G401.6 (cell line): ENCODE measurements around the gene VANGL2.

ENCODE experiments used
- FAIRE-seq: peaks from 2 replicates; lab custom pipeline; 2012; peaks lifted over from hg19 to GRCh38; lab: Jason Lieb, UNC

Gene VANGL2

DNA sequence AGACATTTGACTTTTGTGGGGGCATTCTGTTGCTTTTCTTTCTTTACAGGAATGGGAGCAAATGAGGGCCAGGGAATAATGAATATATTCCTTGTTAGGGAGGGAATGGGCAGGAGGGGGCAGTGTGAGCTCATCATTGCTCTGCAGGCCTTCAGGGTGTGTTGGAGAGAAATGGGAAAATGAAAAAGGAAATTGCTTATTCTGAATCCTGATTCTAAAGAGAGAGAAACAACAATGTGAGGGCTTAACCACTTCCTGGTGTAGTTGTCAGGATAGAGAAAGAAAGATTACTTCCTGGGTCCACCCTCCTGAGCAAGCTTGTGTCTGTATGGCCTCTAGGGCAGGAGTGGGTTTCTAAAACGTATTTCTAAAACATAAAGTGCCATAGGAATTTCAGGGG, 28.3 kb downstream of the VANGL2 start:
- peak; percentile 8 for FAIRE-seq

DNA sequence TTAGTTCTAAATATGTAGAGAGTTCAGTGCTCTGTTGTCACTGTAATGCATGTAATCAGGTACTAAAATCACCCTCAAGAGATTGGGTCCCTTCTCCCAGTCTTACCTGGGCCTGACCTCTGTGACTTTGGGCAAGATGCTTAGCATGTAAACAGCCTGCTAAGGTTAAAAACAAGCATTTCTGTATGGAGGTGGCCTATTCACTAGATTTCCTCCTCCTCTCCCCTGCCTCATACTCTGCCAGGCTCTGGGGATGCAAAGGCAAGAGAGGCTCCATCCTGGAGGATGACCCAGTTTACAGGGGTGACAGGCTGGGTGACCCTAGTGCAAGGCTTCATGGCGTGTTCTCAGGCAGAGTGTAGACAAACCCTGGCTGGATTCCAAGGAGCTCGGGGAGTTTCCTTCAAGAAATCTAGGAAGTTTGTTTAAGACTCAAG, 28.8 kb downstream of the VANGL2 start:
- no peak for FAIRE-seq

DNA sequence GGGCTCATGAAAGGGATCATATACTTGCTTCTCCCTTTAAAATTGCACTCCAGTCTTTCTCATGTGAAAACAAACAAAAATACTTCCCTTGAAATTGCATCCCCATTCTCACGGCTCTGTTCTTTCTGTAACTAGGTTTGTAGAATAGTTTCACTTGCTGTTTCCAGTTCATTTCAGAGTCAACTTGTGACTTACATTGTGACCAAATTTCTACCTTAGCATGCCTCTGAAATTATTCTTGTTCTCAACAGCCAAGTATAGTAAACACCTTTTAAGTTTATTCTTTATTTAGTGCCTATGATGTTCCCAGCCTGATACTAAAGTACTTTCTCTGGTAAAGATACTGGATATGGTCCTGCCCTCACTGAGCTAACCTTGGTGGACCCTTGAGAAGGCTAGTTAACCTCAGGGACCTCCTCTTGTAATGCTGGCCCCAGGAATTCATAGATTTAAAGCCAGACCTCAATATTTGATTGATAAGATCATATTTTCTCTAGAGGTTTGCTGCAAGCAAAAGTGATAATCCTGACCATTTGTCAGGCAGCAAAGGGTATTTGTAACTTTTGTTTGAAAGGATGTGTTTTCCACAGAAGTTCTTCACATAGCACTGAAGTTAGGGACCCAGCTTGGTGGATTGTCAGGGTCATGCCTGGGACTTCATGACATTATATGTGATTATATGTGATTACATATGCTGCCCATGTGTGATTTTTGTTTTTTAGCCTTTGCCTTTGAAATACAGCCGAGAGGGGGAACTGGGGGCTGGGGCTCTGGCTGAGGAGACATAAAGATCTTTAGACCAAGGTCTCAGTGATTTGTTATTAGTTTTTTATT, 29.6 kb downstream of the VANGL2 start:
- no peak for FAIRE-seq

DNA sequence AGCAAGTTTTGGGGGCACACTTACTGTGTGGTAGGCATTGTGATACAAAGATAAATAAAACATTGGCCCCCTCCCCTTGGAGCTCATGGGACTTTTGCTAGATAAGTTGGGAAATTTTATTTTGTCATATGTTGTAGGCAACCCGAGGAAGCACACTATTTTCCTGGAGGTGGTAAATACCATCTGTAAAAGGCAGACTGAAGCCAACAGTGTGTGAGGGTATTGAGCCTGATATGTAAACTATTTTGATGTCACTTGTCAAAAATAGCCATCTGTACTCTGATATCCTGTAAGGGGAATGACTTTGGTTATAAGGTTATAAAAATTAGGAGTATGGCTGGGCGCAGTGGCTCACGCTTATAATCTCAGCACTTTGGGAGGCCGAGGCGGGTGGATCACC, 30.6 kb downstream of the VANGL2 start:
- FAIRE-seq, result no peak

DNA sequence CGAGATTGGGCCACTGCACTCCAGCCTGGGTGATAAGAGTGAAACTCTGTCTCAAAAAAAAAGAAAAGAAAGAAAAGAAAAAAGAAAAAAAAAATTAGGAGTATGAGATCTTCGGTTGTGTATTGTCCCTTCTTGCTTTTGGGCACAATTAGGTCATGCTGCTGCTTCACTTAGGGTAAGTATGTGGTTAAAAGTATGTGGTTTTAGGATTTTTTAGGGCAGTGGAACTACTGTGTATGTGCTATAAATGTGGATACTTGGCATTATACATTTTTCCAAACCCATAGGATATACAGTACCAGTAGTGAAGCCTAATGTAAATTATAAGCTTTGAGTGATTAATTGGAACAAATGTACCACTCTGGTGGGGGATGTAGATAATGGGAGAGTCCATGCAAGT, 31.2 kb downstream of the VANGL2 start:
- no peak for FAIRE-seq

DNA sequence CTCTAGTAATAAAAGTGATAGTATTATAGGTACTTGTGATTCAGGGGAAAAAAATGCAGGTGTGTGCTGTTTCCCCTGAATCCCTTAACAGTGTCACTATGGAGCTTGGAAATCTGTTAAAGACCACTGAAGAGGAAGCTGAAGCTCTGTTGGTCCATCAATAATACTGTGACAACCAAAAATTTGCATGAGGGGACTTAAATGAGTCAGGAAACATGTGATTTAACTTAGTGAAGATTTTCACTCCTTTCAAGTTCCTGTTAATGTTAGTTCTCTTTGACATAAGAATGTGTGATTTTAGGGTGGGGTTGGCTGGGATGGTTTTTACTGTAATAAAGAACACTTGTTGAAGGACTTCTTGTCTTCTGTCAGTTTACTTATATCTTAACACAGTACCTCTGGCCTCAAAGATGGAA, 32.0 kb downstream of the VANGL2 start:
- FAIRE-seq, result no peak

DNA sequence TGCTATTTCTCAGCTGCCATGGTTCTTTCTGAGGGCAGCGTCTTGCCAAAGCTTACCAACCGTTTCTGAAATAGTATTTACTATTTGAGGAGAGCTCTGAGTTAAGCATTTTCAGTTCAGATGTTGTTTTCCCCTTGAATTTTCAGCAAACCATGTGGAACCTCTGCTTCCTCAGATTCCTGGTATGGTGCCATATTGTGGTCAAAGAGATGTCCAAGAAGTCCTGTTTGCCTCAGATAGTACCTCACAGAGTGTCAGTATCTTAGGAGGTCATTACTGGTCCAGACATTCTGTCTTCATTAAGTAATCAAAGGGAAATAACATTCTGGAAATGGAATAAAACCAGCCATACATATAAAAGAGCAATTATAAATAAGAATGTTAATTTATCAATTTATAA, 36.6 kb downstream of the VANGL2 start:
- FAIRE-seq, result no peak

DNA sequence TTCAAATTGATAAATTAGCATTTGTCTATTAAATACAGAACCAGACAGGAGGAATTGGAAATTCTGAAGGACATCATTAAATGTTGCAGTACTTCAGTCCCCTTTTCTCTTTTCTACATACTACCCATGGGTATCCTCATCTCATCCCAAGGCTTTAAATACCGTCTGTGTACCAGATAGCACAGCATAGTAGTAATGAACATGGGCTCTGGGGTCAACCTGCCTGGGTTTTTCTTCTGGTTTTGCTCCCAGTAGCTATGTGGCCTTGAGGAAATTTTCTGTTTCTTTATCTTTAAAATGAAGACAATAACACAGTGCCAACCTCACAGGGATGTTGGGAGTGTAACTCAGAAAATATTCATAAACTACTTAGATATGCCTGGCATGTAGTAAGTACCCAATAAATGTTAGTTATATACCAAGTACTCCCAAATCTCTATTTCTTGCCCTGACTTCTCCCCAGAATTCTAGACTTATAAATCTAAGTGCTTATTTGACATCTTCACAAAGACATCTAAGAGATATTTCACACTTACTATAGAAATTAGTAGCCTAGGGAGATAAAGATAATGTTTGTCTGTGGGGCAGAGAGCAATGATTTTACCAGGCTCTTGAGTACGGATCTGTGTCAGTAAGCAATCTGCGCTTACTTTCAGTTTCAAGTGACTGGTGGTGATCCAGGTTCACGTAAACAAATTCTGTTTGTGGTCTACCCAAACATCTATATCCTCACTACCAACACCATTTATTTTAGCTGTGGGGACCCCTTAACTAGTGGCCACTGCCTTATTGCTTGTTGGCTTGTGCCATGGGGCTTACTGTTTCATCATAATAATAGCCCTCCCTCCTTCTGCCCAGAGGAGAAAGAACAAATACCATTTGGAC, 37.3 kb downstream of the VANGL2 start:
- no peak for FAIRE-seq

DNA sequence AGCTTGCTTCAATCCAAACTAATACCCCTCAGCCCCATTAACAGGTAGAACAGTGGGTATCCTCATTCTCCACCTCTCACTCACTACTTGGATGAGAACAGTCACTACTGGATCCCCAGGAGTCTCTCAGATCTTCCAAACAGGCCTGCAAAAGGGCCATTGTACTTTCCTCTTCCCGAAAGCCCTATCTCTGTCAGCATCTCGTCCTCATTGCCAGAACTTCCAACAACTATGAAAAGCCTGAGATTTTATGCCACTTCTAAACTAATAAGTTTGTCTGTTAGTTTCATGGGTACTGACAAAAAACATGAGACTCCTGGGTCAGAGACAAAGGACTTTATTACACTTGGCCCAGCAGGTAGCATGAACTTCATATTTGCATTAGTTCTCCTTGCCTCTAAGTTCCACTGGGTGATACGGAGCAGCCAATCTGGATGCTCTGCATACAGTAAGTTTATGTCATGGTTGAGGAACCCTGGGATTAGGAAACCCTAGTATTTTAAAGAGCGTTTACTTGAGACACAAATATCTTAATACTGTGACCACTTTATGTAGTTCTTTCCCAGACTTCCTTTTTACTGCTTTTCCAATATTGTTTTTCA, 38.1 kb downstream of the VANGL2 start:
- FAIRE-seq, result no peak

DNA sequence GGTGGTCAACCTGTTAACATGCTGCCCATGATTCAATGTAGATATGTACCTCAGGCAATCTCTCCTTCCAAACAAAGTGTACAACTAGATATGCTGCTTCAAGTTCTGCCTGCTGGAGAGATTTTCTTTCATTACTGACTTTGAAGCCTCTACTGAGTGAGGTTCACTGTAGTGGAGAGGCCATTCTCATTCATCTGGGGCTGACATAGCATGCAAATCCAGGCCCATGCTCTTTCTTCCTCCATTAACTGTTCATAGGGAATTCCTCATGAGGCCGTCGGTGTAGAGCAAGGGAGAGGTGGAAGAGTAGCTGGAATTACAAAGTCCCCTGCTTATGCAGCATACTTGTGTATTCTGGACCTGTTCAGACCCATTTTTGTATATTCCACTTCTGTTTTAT, 38.6 kb downstream of the VANGL2 start:
- FAIRE-seq, result no peak

DNA sequence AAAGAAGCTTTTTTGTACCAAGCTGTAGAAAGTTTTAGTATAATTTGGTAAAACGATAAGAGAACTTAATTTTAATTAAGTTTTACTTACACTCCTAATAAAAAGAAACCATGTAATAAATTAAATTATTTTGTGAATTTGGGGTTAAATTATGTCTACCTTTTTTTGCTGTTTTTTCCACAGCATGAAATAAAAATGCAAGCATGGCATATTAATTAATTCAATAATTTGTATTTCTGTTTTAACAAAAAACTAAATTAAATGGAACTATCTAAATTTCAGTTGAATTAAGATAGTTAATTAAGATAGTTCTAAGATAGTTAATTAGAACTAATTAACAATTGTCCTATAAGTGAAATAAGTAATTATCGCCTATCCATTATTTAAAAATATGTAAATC, 39.4 kb downstream of the VANGL2 start:
- FAIRE-seq, result peak; percentile 78

DNA sequence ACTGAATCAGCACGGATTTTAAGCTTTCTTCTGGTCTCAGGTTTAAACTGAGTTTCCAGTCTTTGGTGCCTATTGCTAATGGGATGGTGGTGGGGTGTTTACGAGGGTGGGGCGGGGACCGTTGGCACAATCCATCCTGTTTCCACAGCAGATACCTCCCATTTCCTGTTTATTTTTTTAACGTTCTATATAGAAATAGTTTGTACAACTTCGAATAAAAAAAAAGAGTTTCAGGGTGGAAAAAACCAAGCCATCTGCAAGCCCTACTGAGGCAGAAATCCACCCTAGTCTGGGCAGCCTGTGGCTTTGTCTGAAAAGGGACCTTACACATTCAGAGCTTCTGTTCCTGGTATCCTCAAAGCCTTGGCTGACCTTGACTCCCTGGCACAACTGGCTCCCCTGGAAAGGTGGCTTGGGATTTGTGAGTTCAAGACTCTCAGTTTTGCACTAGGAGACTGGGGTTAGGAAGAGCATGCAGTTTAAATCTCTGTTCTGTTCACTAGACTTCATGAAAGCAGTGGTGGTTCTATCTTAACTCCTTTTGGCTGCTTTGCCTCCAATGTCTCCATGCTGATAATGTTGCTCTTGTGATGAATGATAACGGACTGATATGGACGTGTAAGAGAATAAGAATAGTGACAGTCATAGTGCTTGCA, 46.7 kb downstream of the VANGL2 start:
- FAIRE-seq, result no peak

DNA sequence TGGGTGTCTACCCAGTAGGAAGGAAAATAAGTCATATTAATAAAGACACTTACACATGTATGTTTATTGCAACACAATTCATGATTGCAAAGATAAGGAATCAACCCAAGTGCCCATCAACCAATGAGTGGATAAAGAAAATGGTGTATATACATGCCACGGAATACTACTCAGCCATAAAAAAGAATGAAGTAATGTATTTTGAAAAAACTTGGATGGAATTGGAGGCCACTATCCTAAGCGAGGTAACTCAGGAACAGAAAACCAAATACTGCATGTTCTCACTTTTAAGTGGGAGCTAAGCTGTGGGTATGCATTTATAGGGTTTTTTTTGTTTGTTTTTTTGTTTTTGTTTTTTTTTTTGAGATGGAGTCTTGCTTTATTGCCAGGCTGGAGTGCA, 49.1 kb downstream of the VANGL2 start:
- no peak for FAIRE-seq

DNA sequence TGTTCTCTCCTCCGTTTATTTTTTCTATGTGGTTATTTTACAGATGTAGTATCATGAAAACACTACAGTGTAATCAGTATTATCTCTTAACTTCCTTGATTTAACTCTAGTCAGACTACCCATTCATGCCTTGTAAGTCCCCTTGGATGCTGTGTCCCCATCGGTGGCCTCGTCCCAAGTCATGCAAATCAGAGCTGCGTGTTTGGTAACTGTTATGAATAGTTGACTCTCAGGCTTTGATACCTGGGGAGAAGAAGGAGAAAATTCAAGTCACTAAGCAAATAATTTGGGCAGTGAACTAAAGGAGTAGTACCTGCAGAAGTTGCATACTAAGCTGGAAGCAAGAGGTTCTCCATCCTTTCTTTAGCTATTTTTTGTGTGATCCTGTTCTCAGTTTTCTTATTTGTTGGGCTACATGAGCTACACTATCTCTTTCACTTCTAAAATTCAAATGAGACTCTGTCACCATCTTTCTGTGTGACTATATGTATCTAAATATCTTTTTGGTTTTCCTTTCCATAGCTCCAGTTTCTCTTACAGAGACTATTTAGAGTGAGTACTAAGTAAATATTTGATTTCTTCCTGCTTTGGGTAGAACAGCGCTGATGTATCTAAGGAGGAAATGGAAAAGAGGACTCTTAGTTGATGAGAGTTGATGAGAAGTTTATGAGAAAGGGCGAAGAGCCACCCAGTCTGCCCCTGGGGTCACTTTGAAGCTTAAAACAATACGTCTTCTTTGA, 50.9 kb downstream of the VANGL2 start:
- FAIRE-seq, result no peak

DNA sequence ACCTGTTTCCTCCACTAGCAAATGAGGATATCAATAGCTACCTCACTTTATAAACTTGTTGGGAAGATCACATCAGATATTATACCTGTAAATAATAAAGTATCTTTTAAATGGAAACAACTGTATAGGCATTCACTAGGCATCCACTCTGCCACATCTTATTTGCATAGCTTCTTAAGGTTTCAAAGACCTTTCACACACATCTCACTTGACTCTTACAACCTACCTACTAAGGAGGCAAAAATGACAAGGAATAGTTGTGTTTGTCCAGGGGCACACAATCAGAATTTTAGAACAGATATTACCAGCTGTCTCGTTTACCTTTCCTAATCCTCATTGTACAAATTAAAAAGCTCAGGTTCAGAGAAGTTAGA, 51.5 kb downstream of the VANGL2 start:
- no peak for FAIRE-seq

DNA sequence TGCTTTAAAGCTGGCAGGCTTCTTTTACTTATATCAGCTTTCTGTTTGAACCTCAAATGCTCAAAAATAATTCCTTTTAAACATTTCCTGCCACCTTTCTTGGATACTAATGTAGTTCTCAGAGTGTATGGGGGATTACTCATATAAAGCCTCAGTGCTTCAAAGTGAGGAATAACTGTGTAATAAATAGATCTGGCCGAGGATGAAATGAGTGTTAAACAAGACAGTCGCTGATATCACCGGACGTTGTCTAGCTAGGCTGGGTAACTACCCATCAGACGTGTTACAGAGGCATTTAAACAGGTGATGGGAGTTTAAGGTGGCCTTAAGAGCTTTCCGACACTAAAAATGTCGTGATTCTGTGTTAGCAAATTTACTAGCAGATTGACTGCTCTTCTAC, 53.1 kb downstream of the VANGL2 start:
- no peak for FAIRE-seq

DNA sequence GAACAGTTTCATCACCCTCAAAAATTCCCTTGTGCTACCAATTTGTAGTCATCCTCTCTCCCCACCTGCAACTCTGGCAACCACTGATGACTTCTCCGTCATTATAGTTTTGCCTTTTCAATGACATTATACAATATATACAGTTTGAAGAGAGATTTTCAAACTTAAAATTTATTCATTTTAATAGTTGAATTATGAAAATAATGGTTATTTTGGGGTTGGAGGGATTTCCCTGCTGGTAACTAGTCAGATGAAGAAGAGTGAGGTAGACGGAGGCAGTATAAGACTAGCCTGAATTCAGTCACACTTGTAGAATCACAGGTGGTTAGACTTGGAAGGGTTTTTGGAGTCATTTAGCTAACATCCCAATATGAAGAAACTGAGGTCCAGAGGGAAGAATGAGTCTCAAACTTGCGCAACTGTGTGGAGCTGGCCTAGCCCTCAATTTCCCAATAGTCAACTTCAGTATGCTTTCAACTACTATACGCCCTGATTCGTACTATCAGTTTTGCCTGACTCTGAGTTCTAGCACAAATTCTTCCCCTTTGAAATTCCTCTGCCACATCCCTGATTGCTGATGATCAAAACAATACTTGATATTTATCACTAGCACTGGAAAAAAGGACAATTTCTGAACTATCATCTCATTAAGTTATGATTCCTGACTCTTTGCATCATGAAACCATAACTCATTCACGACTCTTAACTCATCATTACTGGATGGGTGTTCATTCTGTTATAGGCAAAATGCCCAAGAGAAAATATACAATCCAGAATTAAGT, 54.2 kb downstream of the VANGL2 start:
- no peak for FAIRE-seq

DNA sequence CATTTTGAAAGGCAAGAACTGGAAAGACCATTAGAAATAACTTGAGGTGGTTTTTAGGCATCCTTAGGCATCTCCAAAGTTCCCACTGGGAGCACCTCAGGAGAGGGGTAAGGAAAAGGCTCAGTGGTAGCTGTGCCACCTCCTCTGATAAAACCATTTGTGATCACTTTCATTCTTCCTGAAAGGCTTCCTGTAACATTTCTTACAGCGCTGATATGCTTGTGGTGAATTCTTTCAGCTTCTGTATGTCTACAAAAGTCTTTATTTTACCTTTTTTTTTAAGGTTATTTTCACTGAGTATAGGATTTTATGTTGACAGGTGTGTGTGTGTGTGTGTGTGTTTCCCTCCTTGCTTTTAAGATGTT, 54.8 kb downstream of the VANGL2 start:
- no peak for FAIRE-seq

DNA sequence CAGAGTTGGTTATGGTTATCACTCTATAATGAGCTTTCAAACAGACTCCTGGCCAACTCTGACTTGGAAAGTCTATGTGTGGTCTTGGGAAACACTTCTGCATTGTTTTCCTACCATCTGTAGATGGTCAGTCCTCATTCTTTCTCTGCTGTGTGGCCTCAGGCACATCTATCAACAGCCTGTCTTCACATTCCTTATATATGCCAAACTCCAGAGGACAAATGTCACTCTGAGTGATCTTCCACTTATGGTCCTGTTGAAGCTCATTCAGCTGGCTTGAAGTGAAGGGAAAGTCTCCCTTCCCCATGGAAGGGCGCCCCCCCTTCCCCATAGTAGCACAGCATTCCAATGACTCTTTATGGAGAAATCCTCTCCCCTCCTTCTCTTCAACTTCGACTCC, 58.7 kb downstream of the VANGL2 start:
- FAIRE-seq, result no peak

DNA sequence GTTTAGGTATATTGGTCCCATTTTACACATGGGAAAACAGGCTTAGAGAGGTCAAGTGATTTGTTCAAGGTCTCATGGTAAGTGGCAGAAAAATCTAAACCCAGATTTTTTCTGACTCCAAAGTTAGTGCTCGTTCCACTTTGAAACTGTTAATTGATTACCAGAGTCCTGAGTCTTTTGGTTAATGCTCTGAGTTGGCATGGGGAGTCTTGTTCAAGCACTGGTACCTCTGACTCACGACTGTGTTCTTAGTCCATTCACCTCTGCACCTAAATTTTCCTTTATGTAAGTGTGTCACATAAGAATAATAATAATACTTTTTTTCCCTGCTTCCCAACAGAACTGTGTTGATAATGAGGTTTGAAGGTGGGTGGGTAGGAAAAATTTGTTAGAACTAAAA, 59.3 kb downstream of the VANGL2 start:
- no peak for FAIRE-seq

DNA sequence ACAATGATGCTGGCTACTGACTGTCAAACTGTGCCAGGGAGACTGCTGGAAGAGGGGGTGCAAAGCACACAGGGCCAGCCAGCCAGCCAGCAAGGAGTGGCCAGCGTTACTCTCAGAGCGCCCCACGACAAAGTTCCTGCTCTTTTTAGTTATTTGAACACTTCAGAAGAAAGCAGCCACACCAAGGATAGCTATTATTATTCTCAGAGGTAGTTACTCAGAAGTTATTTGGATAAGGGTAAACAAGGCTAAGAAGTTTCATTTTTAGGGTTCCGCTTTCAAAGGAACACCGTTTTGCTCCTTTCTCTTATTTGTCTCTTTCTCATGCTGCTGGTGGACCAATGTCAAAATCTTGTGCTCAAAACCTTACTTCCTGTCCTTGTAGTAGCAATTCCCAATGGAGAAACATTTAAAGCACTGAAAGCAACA, 59.9 kb downstream of the VANGL2 start:
- FAIRE-seq, result no peak
